Lung (tissue), 12 donors: ENCODE data around the gene LYSMD4. TPM values are rescaled to one million over a fixed set of nuclear protein-coding genes. Genes with fewer than 3 reads are reported as not detected.

Experiments
- ATAC-seq: fragments of 200-7000 bp; cut with Tn5 transposase; one replicate; pipeline ENCODE4 v1.9.1; 2020; ENCODE audit warnings: moderate number of reproducible peaks; ENCODE audit not compliant: insufficient read depth, low FRiP score
- DNase-seq, 3 donors: peaks; one replicate each; pipeline ENCODE4 v3.0.0-alpha.2; 2013 to 2017
- H3K27ac ChIP-seq, 2 donors: one replicate each; pipeline ENCODE4 v1.5.1; 2013; ENCODE audit warnings: mild to moderate bottlenecking in 2 of 2, moderate library complexity in 2 of 2, control low read depth in 1 of 2, inconsistent platforms in 1 of 2, low read depth in 1 of 2, low read length in 1 of 2
- H3K27me3 ChIP-seq, 3 donors: one replicate each; pipeline ENCODE4 v1.5.1; 2013; ENCODE audit warnings: low read length in 2 of 3; ENCODE audit not compliant: control insufficient read depth in 3 of 3, insufficient read depth in 3 of 3
- H3K36me3 ChIP-seq, 4 donors: one replicate each; pipeline ENCODE4 v1.5.1; 2013; ENCODE audit warnings: low read length in 4 of 4, mild to moderate bottlenecking in 1 of 4, moderate library complexity in 1 of 4; ENCODE audit not compliant: control insufficient read depth in 4 of 4, insufficient read depth in 4 of 4
- H3K4me1 ChIP-seq, 5 donors: one replicate each; pipeline ENCODE4 v1.5.1; 2013; ENCODE audit warnings: low read length in 5 of 5, mild to moderate bottlenecking in 2 of 5, moderate library complexity in 1 of 5; ENCODE audit not compliant: control insufficient read depth in 5 of 5, insufficient read depth in 5 of 5
- H3K4me3 ChIP-seq: one replicate; pipeline ENCODE4 v1.5.1; 2013; ENCODE audit warnings: mild to moderate bottlenecking, control low read depth, moderate library complexity
- H3K9ac ChIP-seq, 2 donors: one replicate each; pipeline ENCODE4 v1.5.1; 2013; ENCODE audit warnings: low read length in 2 of 2, control low read depth in 1 of 2; ENCODE audit not compliant: insufficient read depth in 1 of 2
- H3K9me3 ChIP-seq, 4 donors: one replicate each; pipeline ENCODE4 v1.5.1; 2013; ENCODE audit warnings: low read length in 3 of 4, mild to moderate bottlenecking in 1 of 4, moderate library complexity in 1 of 4; ENCODE audit not compliant: control insufficient read depth in 4 of 4, insufficient read depth in 3 of 4
- WGBS, 2 donors: extraction: QIAGEN DNeasy Blood & Tissue Kit; methylation state at CpG; one replicate each; pipeline ENCODE4 v1.1.7; 2013; 5-methylcytosine and 5-hydroxymethylcytosine counted together
- polyA plus RNA-seq, 2 donors: library from polyadenylated mRNA; stranded (reverse); fragments of 200-250 nt; gene quantifications; one replicate each; pipeline ENCODE4 v1.2.1, GENCODE V29; 2013
- total RNA-seq, 2 donors: library from RNA; depleted of rRNA in 1 of 2; stranded (reverse); fragments of >200 nt in 1 of 2; gene quantifications; one replicate each; pipeline ENCODE4 v1.2.1, GENCODE V29; 2014 to 2021
- TF ChIP-seq, protein P1 (sequence below): IDR thresholded peaks from 2 replicates; pipeline ENCODE4 v1.5.1; 2012; ENCODE audit warnings: mild to moderate bottlenecking; ENCODE audit errors: control extremely low read depth, extremely low read depth
- donor health status: control.
- donor health status: control.
- donor health status: Bipolar disorder and iron deficiency.
- donor health status: healthy.
- donor health status: DM: yes; HTN: yes; CAD: no.

The LYSMD4 gene
- total and polyA plus RNA-seq, 4 donors, result 3.7 to 12.4 (median 9.5) TPM

DNA sequence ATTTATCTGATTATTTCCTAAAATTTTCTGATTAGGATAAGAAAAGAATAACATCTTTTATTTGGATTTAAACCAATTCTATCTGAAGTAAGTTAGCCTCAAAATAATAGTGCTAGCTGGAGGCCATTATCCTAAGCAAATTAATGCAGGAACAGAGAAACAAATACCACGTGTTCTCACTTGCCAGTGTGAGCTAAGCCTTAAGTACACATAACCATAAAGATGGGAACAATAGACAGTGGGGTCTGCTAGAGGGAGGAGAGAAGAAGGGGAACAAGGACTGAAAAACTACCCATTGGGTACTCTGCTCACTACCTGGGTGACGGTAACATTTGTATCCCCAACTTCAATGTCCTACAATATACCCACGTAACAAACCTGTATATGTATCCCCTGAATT is 31.3 kb upstream of the LYSMD4 start:
- no peaks in the 10 kb centered on the region for H3K36me3 ChIP-seq
- peaks cover 0 to 10% (median 0%) of the 10 kb centered on the region in 5 donors for H3K4me1 ChIP-seq
- WGBS, 2 donors, result 86 to 89% methylated on average over 3 of the region's 3 CpGs
- ATAC-seq (no peak), DNase-seq (no peak)
- H3K27me3 ChIP-seq, result no peaks in the 10 kb centered on the region
- no peak overlapping the region for H3K27ac ChIP-seq
- no peaks in the 10 kb centered on the region for H3K9me3 ChIP-seq
- no peak overlapping the region for H3K9ac ChIP-seq
- no peak overlapping the region for H3K4me3 ChIP-seq
- TF ChIP-seq, protein P1, sequence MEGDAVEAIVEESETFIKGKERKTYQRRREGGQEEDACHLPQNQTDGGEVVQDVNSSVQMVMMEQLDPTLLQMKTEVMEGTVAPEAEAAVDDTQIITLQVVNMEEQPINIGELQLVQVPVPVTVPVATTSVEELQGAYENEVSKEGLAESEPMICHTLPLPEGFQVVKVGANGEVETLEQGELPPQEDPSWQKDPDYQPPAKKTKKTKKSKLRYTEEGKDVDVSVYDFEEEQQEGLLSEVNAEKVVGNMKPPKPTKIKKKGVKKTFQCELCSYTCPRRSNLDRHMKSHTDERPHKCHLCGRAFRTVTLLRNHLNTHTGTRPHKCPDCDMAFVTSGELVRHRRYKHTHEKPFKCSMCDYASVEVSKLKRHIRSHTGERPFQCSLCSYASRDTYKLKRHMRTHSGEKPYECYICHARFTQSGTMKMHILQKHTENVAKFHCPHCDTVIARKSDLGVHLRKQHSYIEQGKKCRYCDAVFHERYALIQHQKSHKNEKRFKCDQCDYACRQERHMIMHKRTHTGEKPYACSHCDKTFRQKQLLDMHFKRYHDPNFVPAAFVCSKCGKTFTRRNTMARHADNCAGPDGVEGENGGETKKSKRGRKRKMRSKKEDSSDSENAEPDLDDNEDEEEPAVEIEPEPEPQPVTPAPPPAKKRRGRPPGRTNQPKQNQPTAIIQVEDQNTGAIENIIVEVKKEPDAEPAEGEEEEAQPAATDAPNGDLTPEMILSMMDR, result no peak

DNA sequence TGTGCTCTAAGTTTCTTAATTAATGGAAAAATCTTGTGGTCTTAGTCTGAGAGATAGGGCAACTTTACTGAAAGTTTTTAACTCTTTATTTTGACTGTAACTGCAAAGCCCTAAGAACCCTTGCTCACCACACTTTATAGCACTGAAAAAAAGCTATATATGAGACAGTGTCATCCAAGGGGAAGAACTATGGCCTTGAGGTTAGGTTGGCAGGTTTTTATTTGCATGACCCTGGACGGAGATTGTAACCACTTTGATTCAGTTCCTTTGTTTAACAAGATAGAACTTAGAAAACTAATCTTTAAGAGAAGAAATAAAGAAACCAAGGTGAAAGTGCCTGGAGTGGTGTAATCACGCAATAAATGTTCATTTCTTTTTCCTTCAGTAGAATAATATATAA is 30.6 kb upstream of the LYSMD4 start:
- no peak for ATAC-seq
- Histone ChIP-seq H3K4me1 (peaks cover 0 to 10% (median 0%) of the 10 kb centered on the region in 5 donors), H3K4me3 (no peak overlapping the region), H3K9me3 (no peaks in the 10 kb centered on the region), H3K36me3 (no peaks in the 10 kb centered on the region), H3K27ac (no peak overlapping the region), H3K27me3 (no peaks in the 10 kb centered on the region), H3K9ac (no peak overlapping the region)
- TF ChIP-seq, protein P1, result no peak
- 82 to 90% methylated on average over 2 of the region's 2 CpGs for WGBS, 2 donors
- DNase-seq, result no peak

DNA sequence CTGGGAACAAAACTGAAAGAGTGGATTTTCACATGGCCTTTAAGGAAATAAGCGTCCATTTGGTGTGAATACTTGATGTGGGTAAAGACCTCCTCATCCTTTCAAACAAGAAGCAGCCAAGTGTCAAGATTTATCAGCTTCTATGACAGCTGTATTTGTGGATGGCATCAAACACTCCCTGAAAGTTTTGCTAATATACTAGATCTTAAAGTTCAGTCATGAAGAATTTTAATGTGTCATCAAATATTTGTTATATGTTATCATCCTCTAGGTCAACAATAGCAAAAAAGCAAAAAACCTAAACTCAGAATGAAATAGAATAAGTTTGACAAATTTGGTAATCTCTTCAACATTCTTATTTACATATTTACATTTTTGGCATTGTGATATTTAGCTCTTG is 29.1 kb upstream of the LYSMD4 start:
- 93 to 98% methylated on average over 1 of the region's 1 CpG for WGBS, 2 donors
- DNase-seq, result no peak
- no peak for ATAC-seq
- TF ChIP-seq, protein P1, result no peak
- no peaks in the 10 kb centered on the region for H3K36me3 ChIP-seq
- H3K27ac ChIP-seq, result no peak overlapping the region
- H3K9me3 ChIP-seq, result no peaks in the 10 kb centered on the region
- no peak overlapping the region for H3K4me3 ChIP-seq
- H3K27me3 ChIP-seq, result no peaks in the 10 kb centered on the region
- no peak overlapping the region for H3K9ac ChIP-seq
- peaks cover 0 to 10% (median 0%) of the 10 kb centered on the region in 5 donors for H3K4me1 ChIP-seq
